Fibroblast of lung (primary cell): ENCODE results near the gene CDH4. TPM values are rescaled to one million over a fixed set of nuclear protein-coding genes. Genes with fewer than 3 reads are reported as not detected.

ENCODE experiments used
- DNase-seq, 2 donors: peaks; one replicate each; pipeline versions ENCODE4 v3.0.0 to v3.0.0-alpha.2; 2010; ENCODE audit warnings: low read depth in 2 of 2
- H2AFZ ChIP-seq: 2 replicates; pipeline ENCODE4 v1.5.1; 2012; ENCODE audit warnings: low read length, control low read depth, inconsistent platforms
- H3K27ac ChIP-seq: 2 replicates; pipeline ENCODE4 v1.5.1; 2011; ENCODE audit warnings: low read length, control low read depth; ENCODE audit not compliant: insufficient read depth
- H3K27me3 ChIP-seq: 2 replicates; pipeline ENCODE4 v1.5.1; 2011; ENCODE audit warnings: mild to moderate bottlenecking, low read length; ENCODE audit not compliant: control insufficient read depth, insufficient read depth
- H3K36me3 ChIP-seq: 2 replicates; pipeline ENCODE4 v1.5.1; 2011; ENCODE audit warnings: low read length; ENCODE audit not compliant: control insufficient read depth, insufficient read depth
- H3K4me1 ChIP-seq: 2 replicates; pipeline ENCODE4 v1.5.1; 2011; ENCODE audit warnings: low read length; ENCODE audit not compliant: control insufficient read depth, insufficient read depth; ENCODE audit errors: extremely low read depth
- H3K4me2 ChIP-seq: 2 replicates; pipeline ENCODE4 v1.5.1; 2011; ENCODE audit warnings: low read length, control low read depth; ENCODE audit not compliant: insufficient read depth; ENCODE audit errors: extremely low read depth
- H3K4me3 ChIP-seq, 4 experiments: fragments of 200-600 bp in 1 of 4; sonication (generic) in 1 of 4; replicated peaks in 1 of 4; 2 replicates each; pipeline ENCODE4 v1.5.1; 2011 to 2016; ENCODE audit warnings: low read length in 4 of 4, low read depth in 3 of 4, mild to moderate bottlenecking in 3 of 4, control low read depth in 2 of 4, inconsistent platforms in 1 of 4, mixed read lengths in 1 of 4; ENCODE audit not compliant: insufficient read depth in 1 of 4; ENCODE audit errors: control extremely low read depth in 1 of 4
- H3K79me2 ChIP-seq: 2 replicates; pipeline ENCODE4 v1.5.1; 2012; ENCODE audit warnings: mild to moderate bottlenecking, low read length, inconsistent platforms; ENCODE audit not compliant: control insufficient read depth, insufficient read depth
- H3K9ac ChIP-seq: 2 replicates; pipeline ENCODE4 v1.5.1; 2011; ENCODE audit warnings: mild to moderate bottlenecking, low read length, control low read depth; ENCODE audit not compliant: insufficient read depth
- H3K9me3 ChIP-seq: 2 replicates; pipeline ENCODE4 v1.5.1; 2012; ENCODE audit warnings: low read depth, low read length; ENCODE audit not compliant: control insufficient read depth, insufficient read depth
- H4K20me1 ChIP-seq: 2 replicates; pipeline ENCODE4 v1.5.1; 2011; ENCODE audit warnings: low read length; ENCODE audit not compliant: control insufficient read depth, insufficient read depth; ENCODE audit errors: extremely low read depth
- CTCF ChIP-seq, 2 donors: IDR thresholded peaks in 1 of 2; conservative IDR thresholded peaks in 1 of 2; 1 replicate in 1 of 2; 2 replicates in 1 of 2; pipeline ENCODE4 v1.5.1; 2011 to 2012; ENCODE audit warnings: low read length in 2 of 2, control low read depth in 1 of 2, inconsistent platforms in 1 of 2, low read depth in 1 of 2, mild to moderate bottlenecking in 1 of 2
- EZH2 ChIP-seq: IDR thresholded peaks from 2 replicates; pipeline ENCODE4 v1.5.1; 2012; ENCODE audit warnings: low read length, control low read depth, mild to moderate bottlenecking; ENCODE audit errors: missing control alignments
- polyA plus RNA-seq, 2 donors: library from polyadenylated mRNA; depleted of rRNA in 1 of 2; stranded (reverse) in 1 of 2; unstranded in 1 of 2; fragments of >200 nt; gene quantifications; 2 replicates each; pipeline ENCODE4 v1.2.1, GENCODE V29; 2011 to 2012; ENCODE audit warnings: missing spikeins in 1 of 2
- total RNA-seq: library from RNA; depleted of rRNA; stranded (reverse); fragments of >200 nt; gene quantifications from 2 replicates; pipeline ENCODE4 v1.2.1, GENCODE V29; 2014

Gene CDH4
- total and polyA plus RNA-seq, 2 donors (not counting 1 experiment from before 2014, with no cell fraction given): 4.8 to 6.8 TPM

GRCh38 chr20:61835301-61835700, 583.2 kb downstream of the CDH4 start:
- Histone ChIP-seq H4K20me1 (no peaks in the 10 kb centered on the region), H3K4me3 (no peak overlapping the region), H3K4me2 (no peak overlapping the region), H3K79me2 (no peaks in the 10 kb centered on the region), H3K9ac (no peak overlapping the region), H3K27me3 (no peaks in the 10 kb centered on the region), H3K4me1 (no peaks in the 10 kb centered on the region), H2AFZ (no peak overlapping the region), H3K36me3 (no peaks in the 10 kb centered on the region), H3K9me3 (no peaks in the 10 kb centered on the region), H3K27ac (no peak overlapping the region)
- peak in 1 of 2 donors; percentile 10 for DNase-seq
- no peak for TF ChIP-seq EZH2
- no peak for TF ChIP-seq CTCF (conservative IDR thresholded peaks at IDR 0.05 in 1 of 2, IDR thresholded peaks at IDR 0.05 in 1 of 2; ENCODE audit: low read depth in 1 of 2, low read length in 2 of 2)

- Histone ChIP-seq H2AFZ (no peak overlapping the region), H3K9me3 (no peaks in the 10 kb centered on the region), H3K36me3 (no peaks in the 10 kb centered on the region), H3K27ac (no peak overlapping the region), H3K79me2 (no peaks in the 10 kb centered on the region), H3K4me1 (no peaks in the 10 kb centered on the region), H3K27me3 (no peaks in the 10 kb centered on the region), H3K9ac (no peak overlapping the region), H4K20me1 (no peaks in the 10 kb centered on the region), H3K4me2 (no peak overlapping the region), H3K4me3 (no peak overlapping the region)
- DNase-seq: no peak
- TF ChIP-seq CTCF (conservative IDR thresholded peaks at IDR 0.05 in 1 of 2, IDR thresholded peaks at IDR 0.05 in 1 of 2; ENCODE audit: low read depth in 1 of 2, low read length in 2 of 2) (no peak), EZH2 (no peak)
Measured at GRCh38 chr20:61835791-61836350, 583.8 kb downstream of the CDH4 start.

- Histone ChIP-seq H3K27ac (no peak overlapping the region), H3K4me1 (no peaks in the 10 kb centered on the region), H3K4me2 (no peak overlapping the region), H3K9me3 (no peaks in the 10 kb centered on the region), H4K20me1 (no peaks in the 10 kb centered on the region), H3K36me3 (no peaks in the 10 kb centered on the region), H3K79me2 (no peaks in the 10 kb centered on the region), H3K27me3 (no peaks in the 10 kb centered on the region), H2AFZ (no peak overlapping the region), H3K9ac (no peak overlapping the region), H3K4me3 (no peak overlapping the region)
- DNase-seq: no peak
- TF ChIP-seq EZH2 (no peak), CTCF (conservative IDR thresholded peaks at IDR 0.05 in 1 of 2, IDR thresholded peaks at IDR 0.05 in 1 of 2; ENCODE audit: low read depth in 1 of 2, low read length in 2 of 2) (no peak)
Measured at GRCh38 chr20:61837200-61837599, 585.1 kb downstream of the CDH4 start.
